Keratinocyte (primary cell): ENCODE data around the gene ACKR4. TPM values are rescaled to one million over a fixed set of nuclear protein-coding genes. Genes with fewer than 3 reads are reported as not detected.

Experiments used
- DNase-seq: peaks from one replicate; pipeline ENCODE4 v3.0.0-alpha.2; 2011; ENCODE audit warnings: low read depth, missing footprints, low spot score
- FAIRE-seq: peaks from 2 replicates; lab custom pipeline; 2011; peaks lifted over from hg19 to GRCh38; lab: Jason Lieb, UNC
- H2AFZ ChIP-seq: 2 replicates; pipeline ENCODE4 v1.6.0; 2012; ENCODE audit warnings: low read length, control low read depth, inconsistent platforms; ENCODE audit not compliant: control insufficient read depth
- H3K27ac ChIP-seq: 2 replicates; pipeline ENCODE4 v1.5.1; 2011; ENCODE audit warnings: low read length; ENCODE audit not compliant: control insufficient read depth, insufficient read depth
- H3K27me3 ChIP-seq: 3 replicates; pipeline ENCODE4 v1.6.0; 2011; ENCODE audit warnings: low read length; ENCODE audit not compliant: control insufficient read depth, insufficient read depth; ENCODE audit errors: extremely low read depth
- H3K36me3 ChIP-seq, 2 experiments: 2 replicates in 1 of 2; 3 replicates in 1 of 2; pipeline ENCODE4 v1.5.1; 2011; ENCODE audit warnings: low read length in 2 of 2, mild to moderate bottlenecking in 1 of 2; ENCODE audit not compliant: control insufficient read depth in 2 of 2, insufficient read depth in 2 of 2; ENCODE audit errors: extremely low read depth in 1 of 2
- H3K4me1 ChIP-seq: 3 replicates; pipeline ENCODE4 v1.5.1; 2011; ENCODE audit warnings: low read length; ENCODE audit not compliant: control insufficient read depth, insufficient read depth; ENCODE audit errors: extremely low read depth
- H3K4me2 ChIP-seq: 3 replicates; pipeline ENCODE4 v1.6.0; 2011; ENCODE audit warnings: low read depth, low read length; ENCODE audit not compliant: control insufficient read depth, insufficient read depth; ENCODE audit errors: extremely low read depth
- H3K4me3 ChIP-seq, 3 experiments: fragments of 200-600 bp in 1 of 3; sonication (generic) in 1 of 3; 2 replicates in 2 of 3; 3 replicates in 1 of 3; pipeline ENCODE4 v1.5.1; 2011 to 2016; ENCODE audit warnings: low read length in 3 of 3, mild to moderate bottlenecking in 3 of 3, control low read depth in 2 of 3, inconsistent platforms in 1 of 3, low read depth in 1 of 3, mixed read lengths in 1 of 3, mixed run types in 1 of 3, moderate library complexity in 1 of 3; ENCODE audit not compliant: control insufficient read depth in 2 of 3, insufficient read depth in 2 of 3; ENCODE audit errors: extremely low read depth in 1 of 3
- H3K79me2 ChIP-seq: 2 replicates; pipeline ENCODE4 v1.6.0; 2012; ENCODE audit warnings: low read length; ENCODE audit not compliant: control insufficient read depth, insufficient read depth
- H3K9ac ChIP-seq: 3 replicates; pipeline ENCODE4 v1.6.0; 2011; ENCODE audit warnings: low read length; ENCODE audit not compliant: control insufficient read depth, insufficient read depth; ENCODE audit errors: extremely low read depth
- H3K9me1 ChIP-seq: 3 replicates; pipeline ENCODE4 v1.6.0; 2011; ENCODE audit warnings: low read length; ENCODE audit not compliant: control insufficient read depth, insufficient read depth; ENCODE audit errors: extremely low read depth
- H3K9me3 ChIP-seq: 2 replicates; pipeline ENCODE4 v1.5.1; 2012; ENCODE audit warnings: low read depth, low read length; ENCODE audit not compliant: control insufficient read depth
- H4K20me1 ChIP-seq: 3 replicates; pipeline ENCODE4 v1.6.0; 2011; ENCODE audit warnings: low read length; ENCODE audit not compliant: control insufficient read depth, insufficient read depth; ENCODE audit errors: extremely low read depth
- EZH2 ChIP-seq: IDR thresholded peaks from one replicate; pipeline ENCODE4 v1.6.1; 2012; ENCODE audit warnings: inconsistent platforms, mild to moderate bottlenecking, low read length, moderate library complexity
- dilution Hi-C: fragments of 300-500 bp; cut with MboI; formaldehyde crosslinking; loops from one replicate; pipeline ENCODE4 v1.7.0; 2020; ENCODE audit warnings: low sequenced_read_pairs; ENCODE audit not compliant: extremely low pct_ligation_motif_present
- polyA plus RNA-seq, 5 experiments: library from polyadenylated mRNA; depleted of rRNA in 3 of 5; stranded (reverse) in 3 of 5; stranded (forward) in 1 of 5; unstranded in 1 of 5; fragments of >200 nt; gene quantifications; 1 replicate in 1 of 5; 2 replicates in 3 of 5; 3 replicates in 1 of 5; pipeline versions ENCODE4 v1.2.1 to v1.2.3, GENCODE V29; 2011 to 2012; ENCODE audit warnings: missing spikeins in 2 of 5, low read depth in 1 of 5, low replicate concordance in 1 of 5
- TF ChIP-seq, protein P1 (sequence below), 3 experiments: IDR thresholded peaks in 1 of 3; conservative IDR thresholded peaks in 1 of 3; optimal IDR thresholded peaks in 1 of 3; 2 replicates in 2 of 3; 3 replicates in 1 of 3; pipeline versions ENCODE3 to v1.5.1; 2011; ENCODE audit warnings: low read length in 3 of 3, mild to moderate bottlenecking in 3 of 3, moderate library complexity in 2 of 3, control low read depth in 1 of 3, inconsistent platforms in 1 of 3; ENCODE audit not compliant: insufficient read depth in 2 of 3; ENCODE audit errors: extremely low read depth in 1 of 3

ACKR4 gene
- polyA plus RNA-seq, 1 donor (not counting 4 experiments of a cell fraction or from before 2014, with no cell fraction given), result 0.67 TPM

DNA sequence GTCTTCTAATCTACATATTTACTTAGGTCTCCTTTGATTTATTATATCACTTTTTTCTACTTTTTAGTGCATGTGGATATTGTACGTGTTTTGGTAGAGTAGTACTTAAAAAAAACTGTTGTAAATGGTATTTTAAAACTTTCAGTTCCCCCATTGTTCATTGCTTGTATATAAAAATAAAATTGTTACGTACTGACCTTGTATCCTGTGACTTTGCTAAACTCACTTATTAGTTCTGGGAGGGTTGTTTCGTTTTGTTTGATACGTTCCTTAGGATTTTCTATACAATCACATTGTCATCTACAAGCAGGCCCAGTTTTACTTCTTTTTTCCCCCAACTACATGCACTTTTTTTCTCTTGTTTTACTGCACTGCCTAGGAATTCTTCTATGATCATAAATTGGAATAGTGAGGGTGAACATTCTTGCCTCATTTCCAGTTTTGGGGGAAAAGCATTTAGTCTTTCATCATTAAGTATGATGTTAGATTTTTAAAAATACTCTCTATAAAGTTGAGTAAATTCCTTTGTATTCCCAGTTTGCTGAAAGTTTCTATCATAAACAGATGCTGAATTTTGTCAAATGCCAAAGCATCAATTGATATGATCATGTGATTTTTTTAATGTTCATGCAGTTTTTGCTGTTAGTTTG is 33.5 kb upstream of the ACKR4 start:
- Histone ChIP-seq H3K36me3 (no peaks in the 10 kb centered on the region), H3K9me1 (no peaks in the 10 kb centered on the region), H3K9me3 (no peaks in the 10 kb centered on the region), H3K4me1 (no peaks in the 10 kb centered on the region), H3K27me3 (no peaks in the 10 kb centered on the region), H3K27ac (no peak overlapping the region), H2AFZ (no peak overlapping the region), H3K4me3 (no peak overlapping the region), H3K9ac (no peak overlapping the region), H3K79me2 (no peaks in the 10 kb centered on the region), H3K4me2 (no peak overlapping the region), H4K20me1 (no peaks in the 10 kb centered on the region)
- FAIRE-seq (no peak), DNase-seq (no peak)
- dilution Hi-C loops, result no loop called here
- TF ChIP-seq, protein P1, sequence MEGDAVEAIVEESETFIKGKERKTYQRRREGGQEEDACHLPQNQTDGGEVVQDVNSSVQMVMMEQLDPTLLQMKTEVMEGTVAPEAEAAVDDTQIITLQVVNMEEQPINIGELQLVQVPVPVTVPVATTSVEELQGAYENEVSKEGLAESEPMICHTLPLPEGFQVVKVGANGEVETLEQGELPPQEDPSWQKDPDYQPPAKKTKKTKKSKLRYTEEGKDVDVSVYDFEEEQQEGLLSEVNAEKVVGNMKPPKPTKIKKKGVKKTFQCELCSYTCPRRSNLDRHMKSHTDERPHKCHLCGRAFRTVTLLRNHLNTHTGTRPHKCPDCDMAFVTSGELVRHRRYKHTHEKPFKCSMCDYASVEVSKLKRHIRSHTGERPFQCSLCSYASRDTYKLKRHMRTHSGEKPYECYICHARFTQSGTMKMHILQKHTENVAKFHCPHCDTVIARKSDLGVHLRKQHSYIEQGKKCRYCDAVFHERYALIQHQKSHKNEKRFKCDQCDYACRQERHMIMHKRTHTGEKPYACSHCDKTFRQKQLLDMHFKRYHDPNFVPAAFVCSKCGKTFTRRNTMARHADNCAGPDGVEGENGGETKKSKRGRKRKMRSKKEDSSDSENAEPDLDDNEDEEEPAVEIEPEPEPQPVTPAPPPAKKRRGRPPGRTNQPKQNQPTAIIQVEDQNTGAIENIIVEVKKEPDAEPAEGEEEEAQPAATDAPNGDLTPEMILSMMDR (optimal IDR thresholded peaks at IDR 0.05 in 1 of 3, IDR thresholded peaks at IDR 0.05 in 1 of 3, conservative IDR thresholded peaks at IDR 0.05 in 1 of 3; ENCODE audit: extremely low read depth in 1 of 3, insufficient read depth in 2 of 3, low read length in 3 of 3), result no peak
- no peak for TF ChIP-seq EZH2

DNA sequence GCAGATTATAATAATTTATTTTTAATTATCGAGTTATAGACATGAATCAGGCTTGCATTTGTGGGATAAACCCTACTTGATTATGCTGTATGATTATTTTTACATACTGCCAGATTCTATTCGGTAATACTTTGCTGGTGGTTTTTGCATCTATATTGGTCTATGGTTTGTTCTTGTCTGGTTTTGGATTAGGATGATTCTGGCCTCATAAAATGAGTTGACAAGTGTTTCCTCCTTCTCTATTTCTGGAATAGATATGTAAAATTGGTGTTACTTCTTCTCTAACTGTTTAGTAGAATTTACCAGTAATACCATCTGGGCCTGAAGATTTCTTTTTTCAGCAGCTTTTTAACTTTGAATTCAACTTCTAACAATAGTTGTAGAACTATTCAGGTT is 33.0 kb upstream of the ACKR4 start:
- Histone ChIP-seq H3K4me1 (no peaks in the 10 kb centered on the region), H3K27ac (no peak overlapping the region), H3K36me3 (no peaks in the 10 kb centered on the region), H3K4me2 (no peak overlapping the region), H4K20me1 (no peaks in the 10 kb centered on the region), H3K9ac (no peak overlapping the region), H3K9me3 (no peaks in the 10 kb centered on the region), H3K4me3 (no peak overlapping the region), H3K9me1 (no peaks in the 10 kb centered on the region), H3K79me2 (no peaks in the 10 kb centered on the region), H2AFZ (no peak overlapping the region), H3K27me3 (no peaks in the 10 kb centered on the region)
- no peak for DNase-seq
- dilution Hi-C loops, result no loop called here
- no peak for TF ChIP-seq EZH2
- TF ChIP-seq, protein P1 (optimal IDR thresholded peaks at IDR 0.05 in 1 of 3, IDR thresholded peaks at IDR 0.05 in 1 of 3, conservative IDR thresholded peaks at IDR 0.05 in 1 of 3; ENCODE audit: extremely low read depth in 1 of 3, insufficient read depth in 2 of 3, low read length in 3 of 3), result no peak
- FAIRE-seq, result no peak
